Tibial nerve (tissue), 4 donors: ENCODE results near the gene DCLK2.

Experiments
- EP300 ChIP-seq, 2 donors: sonication (generic); formaldehyde crosslinking; IDR thresholded peaks; one replicate each; pipeline ENCODE4 v1.6.1; 2017; ENCODE audit warnings: antibody characterized with exemption in 2 of 2, mild to moderate bottlenecking in 1 of 2
- TF ChIP-seq, protein P1 (sequence below), 5 experiments: fragments of 200-600 bp in 3 of 5; fragments of 450-650 bp in 2 of 5; sonication (generic) in 3 of 5; IDR thresholded peaks; one replicate each; pipeline ENCODE4 v1.5.1; 2016 to 2019; ENCODE audit warnings: antibody characterized with exemption in 5 of 5, mild to moderate bottlenecking in 3 of 5, moderate library complexity in 2 of 5

- TF ChIP-seq, protein P1, sequence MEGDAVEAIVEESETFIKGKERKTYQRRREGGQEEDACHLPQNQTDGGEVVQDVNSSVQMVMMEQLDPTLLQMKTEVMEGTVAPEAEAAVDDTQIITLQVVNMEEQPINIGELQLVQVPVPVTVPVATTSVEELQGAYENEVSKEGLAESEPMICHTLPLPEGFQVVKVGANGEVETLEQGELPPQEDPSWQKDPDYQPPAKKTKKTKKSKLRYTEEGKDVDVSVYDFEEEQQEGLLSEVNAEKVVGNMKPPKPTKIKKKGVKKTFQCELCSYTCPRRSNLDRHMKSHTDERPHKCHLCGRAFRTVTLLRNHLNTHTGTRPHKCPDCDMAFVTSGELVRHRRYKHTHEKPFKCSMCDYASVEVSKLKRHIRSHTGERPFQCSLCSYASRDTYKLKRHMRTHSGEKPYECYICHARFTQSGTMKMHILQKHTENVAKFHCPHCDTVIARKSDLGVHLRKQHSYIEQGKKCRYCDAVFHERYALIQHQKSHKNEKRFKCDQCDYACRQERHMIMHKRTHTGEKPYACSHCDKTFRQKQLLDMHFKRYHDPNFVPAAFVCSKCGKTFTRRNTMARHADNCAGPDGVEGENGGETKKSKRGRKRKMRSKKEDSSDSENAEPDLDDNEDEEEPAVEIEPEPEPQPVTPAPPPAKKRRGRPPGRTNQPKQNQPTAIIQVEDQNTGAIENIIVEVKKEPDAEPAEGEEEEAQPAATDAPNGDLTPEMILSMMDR (IDR thresholded peaks at IDR 0.05) = no peak
- TF ChIP-seq EP300 (IDR thresholded peaks at IDR 0.05) = no peak
Observed at GRCh38 chr4:150155391-150155790, 77.1 kb downstream of the DCLK2 start.
